IPS-NIHi11 (cell line): ENCODE results near the gene PNPLA7.

Source experiments
- DNase-seq: peaks from one replicate; pipeline ENCODE4 v3.0.0; 2012; ENCODE audit warnings: mixed read lengths, low spot score

The PNPLA7 gene

DNA sequence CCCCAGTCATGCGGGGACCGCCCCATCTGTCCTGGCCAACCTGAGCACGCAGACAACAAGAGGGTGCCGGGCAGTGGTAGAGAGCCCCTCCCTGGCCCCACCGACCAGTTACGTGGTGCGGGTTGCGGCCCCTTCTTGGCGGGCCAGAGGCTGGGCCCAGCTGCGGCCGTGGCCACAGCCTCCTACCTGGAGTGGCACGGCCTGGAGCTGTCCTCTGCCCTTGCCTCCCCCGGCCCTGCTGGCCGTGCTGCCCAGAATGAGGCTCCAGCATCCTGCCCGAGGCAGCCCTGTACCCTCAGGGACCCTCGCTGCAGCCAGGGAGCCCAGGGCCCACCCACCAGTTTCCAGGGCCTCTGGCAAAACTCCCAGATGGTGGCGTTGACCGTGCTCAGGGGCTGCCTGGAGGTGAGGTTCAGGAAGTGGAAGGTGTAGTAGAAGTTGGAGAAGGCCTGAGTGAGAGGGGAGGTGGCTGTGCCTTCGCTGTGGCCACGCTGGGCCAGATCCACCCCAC is 114.8 kb downstream of the PNPLA7 start:
- DNase-seq: no peak

GRCh38 chr9:137434498-137435380 is 115.5 kb downstream of the PNPLA7 start:
- peak; percentile 6 for DNase-seq

DNA sequence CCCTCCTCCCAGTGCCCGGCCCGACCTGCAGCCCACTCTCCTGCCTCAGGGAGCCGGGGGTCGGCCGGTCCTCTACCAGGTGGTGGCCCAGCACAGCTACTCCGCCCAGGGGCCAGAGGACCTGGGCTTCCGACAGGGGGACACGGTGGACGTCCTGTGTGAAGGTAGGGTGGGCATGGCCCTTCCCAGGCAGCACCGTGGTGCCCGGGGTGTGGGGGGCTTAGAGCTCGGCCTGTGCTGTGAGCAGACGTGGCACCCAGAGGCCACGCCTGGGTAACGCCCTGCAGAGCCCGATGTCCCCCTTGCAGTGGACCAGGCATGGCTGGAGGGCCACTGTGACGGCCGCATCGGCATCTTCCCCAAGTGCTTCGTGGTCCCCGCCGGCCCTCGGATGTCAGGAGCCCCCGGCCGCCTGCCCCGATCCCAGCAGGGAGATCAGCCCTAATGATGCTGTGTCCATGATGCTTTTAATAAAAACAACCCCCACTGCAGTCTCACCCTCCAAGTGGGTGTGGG is 116.2 kb downstream of the PNPLA7 start:
- DNase-seq: no peak

DNA sequence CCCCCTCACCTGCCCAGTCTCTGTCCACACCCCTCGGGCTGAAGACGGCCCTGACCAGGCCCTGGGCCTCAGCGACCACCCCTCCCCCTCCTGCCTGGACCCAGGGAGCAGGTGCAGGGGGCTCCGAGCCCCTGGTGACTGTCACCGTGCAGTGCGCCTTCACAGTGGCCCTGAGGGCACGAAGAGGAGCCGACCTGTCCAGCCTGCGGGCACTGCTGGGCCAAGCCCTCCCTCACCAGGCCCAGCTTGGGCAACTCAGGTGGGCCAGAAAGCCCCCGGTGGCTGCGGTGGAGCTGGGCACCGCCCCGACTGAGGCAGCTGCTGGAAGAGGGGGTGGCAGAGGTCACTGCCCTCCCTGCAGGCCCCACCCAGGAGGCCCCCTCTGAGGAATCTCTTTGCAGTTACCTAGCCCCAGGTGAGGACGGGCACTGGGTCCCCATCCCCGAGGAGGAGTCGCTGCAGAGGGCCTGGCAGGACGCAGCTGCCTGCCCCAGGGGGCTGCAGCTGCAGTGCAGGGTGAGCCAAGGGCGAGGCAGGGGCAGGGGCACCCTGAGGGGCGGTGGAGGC is 116.8 kb downstream of the PNPLA7 start:
- no peak for DNase-seq

GRCh38 chr9:137432687-137433348 is 117.4 kb downstream of the PNPLA7 start:
- DNase-seq: no peak

- no peak for DNase-seq
Observed at GRCh38 chr9:137431416-137431931, 118.7 kb downstream of the PNPLA7 start.

DNA sequence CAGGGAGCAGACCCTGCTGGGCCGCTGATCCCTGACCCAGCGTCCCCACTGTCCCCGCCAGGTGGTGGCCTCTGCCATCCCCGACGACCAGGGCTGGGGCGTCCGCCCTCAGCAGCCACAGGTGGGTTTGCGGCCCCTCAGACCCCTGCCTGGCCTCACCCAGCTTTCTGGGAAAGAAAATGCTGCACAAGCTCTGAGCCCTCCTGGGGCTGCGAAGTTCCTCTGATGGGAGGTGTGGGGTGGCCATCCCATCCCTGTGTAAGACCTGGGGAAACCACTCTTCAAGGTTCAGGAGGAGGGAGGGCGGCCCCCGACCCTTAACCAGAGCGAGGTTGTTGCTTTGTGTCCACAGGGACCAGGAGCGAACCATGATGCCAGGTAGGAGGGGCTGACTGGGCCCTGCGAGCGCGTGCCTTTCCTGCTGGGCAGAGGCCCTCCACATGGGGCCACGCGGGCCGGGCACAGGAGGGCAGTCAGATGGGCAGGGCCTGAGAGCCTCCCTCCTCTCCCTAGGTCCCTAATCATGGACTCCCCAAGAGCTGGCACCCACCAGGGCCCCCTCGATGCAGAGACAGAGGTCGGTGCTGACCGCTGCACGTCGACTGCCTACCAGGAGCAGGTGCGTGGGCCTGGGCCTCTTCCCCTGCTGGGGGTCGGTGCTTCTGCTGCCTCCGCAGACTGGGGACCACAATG is 119.3 kb downstream of the PNPLA7 start:
- DNase-seq: no peak

GRCh38 chr9:137429974-137430722 is 120.1 kb downstream of the PNPLA7 start:
- DNase-seq: peak; percentile 91

DNA sequence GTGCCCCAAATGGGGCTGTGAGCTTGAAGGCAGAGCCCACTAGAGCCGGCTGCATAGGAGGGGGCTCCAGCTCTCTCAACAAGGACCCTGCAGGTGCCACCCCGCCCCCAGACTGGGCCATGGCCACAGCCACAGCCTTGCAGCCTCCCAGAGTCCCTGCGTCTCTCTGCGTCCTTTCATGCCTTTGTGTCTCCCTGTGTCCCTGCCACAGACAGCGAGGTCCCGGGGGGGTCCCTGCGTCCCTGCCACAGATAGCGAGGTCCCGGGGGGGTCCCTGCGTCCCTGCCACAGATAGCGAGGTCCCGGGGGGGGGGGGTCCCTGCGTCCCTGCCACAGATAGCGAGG is 120.7 kb downstream of the PNPLA7 start:
- DNase-seq: no peak

DNA sequence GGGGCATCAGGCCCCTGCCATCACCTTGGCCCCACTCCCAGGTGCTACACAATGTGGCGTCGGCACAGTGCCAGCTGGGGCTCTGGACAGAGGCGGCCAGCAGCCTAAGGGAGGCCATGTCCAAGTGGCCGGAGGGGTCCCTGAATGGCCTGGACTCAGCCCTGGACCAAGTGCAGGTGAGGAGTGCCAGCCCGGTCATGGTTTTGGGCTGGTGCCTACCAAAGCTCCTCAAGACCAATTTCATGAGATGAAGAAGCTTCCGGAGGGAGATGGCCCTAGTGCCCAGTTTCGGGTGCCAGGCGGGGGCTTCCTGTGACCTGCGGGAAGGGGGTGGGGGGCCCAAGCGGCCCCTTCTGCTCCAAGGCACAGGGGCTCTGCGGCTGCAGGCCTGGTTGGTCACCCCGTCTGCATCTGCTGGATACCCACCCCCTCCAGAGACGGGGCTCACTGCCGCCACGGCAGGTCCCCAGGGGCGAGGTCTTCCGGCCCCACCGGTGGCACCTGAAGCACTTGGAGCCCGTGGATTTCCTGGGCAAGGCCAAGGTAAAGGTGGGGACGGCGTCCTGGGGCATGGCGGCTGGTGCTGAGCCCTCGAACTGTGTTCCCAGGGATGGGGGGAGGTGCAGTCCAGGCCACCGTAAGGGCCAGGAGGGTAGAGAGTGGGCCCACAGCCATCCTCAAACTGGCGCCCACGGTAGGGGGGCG is 121.2 kb downstream of the PNPLA7 start:
- DNase-seq: peak; percentile 17

DNA sequence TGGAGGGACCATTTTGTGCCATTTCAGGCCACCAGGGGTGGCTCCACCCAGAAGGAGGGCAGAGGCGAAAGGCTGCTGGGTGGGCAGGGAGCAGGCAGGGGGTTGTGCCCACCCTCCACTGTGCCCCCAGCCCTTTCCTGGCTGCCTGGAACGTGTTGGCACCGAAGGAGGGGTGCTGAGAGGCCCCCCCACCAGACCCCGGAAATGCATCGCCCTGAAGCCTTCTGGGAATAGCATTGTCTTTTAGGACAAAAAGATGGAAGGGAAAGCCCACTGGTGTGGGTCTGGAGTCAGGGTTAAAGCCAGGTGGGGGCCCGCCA is 121.9 kb downstream of the PNPLA7 start:
- DNase-seq: no peak

- DNase-seq: no peak
Observed at GRCh38 chr9:137427454-137428310, 122.5 kb downstream of the PNPLA7 start.

DNA sequence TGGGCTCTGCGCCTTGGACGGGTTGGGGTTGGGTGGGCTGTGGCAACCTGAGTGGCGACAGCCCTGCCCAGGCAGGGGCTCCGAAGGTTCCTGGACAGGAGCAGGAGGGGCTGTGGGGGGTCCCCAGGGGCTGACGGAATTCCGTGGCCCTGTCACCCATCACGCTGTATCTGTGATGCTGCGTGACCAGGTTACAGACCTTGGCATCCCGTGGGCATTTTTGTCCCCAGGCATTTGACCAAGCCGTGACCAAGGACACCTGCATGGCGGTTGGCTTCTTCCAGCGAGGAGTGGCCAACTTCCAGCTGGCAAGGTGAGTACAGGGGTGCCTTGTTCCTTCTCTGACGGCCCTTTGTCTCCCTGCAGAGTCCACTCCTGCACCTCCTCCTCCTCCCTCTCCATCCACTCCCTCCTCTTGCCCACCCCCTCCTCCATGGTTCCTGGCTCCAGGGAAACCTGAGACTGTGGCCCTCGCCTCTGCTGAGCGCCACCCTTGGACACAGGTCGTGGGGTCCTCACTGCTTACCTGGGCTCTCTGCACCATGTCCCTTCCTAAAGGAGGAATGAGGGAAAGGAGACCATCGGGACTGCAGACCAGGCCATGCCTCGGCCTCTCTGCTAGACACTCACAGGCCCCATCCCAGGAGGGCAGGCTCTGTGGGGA is 124.1 kb downstream of the PNPLA7 start:
- no peak for DNase-seq

DNA sequence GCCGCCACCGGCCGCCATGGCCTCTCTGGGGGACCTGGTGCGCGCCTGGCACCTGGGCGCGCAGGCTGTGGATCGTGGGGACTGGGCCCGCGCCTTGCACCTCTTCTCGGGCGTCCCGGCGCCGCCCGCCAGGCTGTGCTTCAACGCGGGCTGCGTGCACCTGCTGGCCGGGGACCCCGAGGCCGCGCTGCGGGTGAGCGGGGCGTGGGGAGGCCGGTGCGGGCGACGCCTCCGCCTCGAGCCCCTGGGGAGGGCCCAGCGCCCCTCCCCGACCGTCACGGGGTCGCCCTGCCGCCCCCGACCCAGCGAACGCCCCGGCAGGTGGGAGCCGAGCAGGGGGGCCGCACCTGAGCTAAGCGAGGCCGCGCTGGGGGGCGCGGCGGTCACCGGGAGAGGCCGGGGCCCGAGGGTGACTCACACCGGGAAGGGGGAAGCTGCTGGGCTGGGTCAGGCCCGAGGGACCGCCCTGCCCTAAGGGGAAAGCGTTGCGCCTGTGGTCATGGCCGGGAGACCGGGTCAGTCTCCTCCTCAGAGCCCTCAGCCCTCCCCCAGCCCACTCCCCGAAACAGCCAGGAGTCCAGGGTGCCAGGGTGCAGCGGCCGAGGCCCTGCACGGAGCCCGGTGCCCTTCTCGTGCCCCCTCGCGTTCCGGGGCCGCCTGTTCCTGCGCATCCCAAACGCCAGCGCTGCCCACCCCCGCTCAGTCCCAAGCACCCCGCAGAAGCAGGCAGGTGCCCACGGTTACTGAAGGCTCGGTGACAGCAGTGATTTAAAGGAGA is 126.5 kb downstream of the PNPLA7 start:
- no peak for DNase-seq

DNA sequence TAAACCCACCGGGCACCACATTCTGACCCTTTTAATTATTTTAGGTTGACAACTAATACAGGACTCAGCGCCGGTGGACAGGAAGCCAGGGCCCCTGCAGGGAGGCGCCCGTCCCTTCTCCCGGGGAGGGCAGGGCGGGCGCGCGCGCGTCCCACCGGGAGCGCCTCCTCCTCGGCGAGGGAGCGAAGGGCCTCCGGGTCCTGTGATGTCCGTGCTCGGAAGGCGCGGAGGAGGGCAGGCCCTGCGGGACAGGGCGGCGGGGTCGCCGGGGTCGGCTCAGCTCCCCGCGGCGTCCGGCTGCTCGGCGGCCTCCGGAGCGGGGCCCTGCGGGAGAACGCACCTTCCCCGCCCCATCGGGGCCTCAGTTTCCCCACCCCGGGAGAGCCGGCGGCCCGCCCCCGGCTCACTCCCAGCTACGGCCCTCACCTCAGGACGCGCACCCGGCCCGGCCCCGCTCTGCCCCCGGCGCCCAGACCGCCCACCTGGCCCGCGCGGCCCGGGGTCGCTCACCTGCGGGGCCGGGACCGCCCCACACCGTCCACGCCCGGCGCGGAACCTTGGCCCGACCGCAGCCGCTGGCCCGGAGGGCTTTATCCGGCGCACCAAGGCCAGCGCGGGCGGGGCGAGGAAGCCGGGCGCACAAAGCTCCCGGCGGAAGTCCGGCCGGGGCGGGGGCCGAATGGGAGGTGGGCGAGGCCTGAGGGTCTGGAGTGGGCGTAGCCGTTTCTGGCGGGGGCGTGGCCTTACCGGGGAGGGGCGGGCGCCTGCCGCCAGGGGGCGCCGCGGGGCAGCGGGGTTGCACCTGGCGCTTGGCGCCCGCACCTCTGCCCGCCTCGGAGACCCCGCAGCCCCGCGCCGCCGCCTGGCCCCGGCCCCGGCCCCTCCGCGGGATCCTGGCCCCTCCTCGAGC is 127.3 kb downstream of the PNPLA7 start, which contains the start of the genes EXD3 and NOXA1:
TSS of gene EXD3 (minus strand) at position 559 of the 910 bp plus-strand sequence. CDS start 27,805 bp downstream, outside the sequence.
TSS of gene NOXA1 (plus strand) at position 790 of the 910 bp plus-strand sequence. CDS start 137 bp downstream, outside the sequence.
- DNase-seq: peak; percentile 97

DNA sequence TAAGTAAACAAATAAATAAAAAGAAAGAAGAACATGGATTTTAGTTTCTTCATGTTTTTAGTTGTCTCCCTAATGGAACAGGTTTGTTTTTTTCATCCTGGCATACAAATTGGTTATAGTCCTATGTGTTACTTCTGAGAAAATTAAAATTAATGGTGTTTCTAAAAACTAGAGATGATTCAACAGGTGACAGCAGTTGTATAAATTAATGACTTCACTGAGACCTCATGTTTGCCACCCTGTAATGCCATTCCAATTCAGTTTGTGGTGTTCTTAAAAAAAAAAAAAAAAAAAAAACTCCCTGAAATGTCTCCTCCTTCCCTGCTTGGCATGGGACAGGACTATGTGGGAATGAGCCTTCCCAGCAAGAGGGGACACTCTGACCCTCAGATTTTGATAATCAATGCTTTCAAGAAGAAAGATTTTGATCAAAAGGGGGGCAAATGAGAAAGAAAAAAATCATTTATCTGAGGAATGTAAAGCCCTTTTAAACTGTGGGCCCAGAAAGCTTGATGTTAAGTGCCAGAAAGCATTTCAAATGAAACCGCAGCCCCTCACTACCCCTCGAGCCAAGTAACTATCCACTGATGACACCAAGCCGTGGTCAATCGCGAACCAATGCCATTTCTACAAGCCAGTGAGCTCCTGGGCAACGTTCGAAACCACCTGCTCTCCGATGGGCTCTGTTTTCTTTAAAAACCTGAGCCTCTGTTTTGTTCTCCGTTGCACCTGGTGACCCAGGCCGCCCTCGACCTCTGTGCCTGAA is 128.2 kb downstream of the PNPLA7 start:
- no peak for DNase-seq
